ENCODE measurements around the gene RBP4. TPM values are rescaled to one million over a fixed set of nuclear protein-coding genes. Genes with fewer than 3 reads are reported as not detected.

RBP4 gene
- total and polyA plus RNA-seq, 9 of the 15 experiments (the other 6 are each of a cell fraction or from before 2014, with no cell fraction given) = 0.91 TPM; not detected in 8

- TF ChIP-seq, protein P1, sequence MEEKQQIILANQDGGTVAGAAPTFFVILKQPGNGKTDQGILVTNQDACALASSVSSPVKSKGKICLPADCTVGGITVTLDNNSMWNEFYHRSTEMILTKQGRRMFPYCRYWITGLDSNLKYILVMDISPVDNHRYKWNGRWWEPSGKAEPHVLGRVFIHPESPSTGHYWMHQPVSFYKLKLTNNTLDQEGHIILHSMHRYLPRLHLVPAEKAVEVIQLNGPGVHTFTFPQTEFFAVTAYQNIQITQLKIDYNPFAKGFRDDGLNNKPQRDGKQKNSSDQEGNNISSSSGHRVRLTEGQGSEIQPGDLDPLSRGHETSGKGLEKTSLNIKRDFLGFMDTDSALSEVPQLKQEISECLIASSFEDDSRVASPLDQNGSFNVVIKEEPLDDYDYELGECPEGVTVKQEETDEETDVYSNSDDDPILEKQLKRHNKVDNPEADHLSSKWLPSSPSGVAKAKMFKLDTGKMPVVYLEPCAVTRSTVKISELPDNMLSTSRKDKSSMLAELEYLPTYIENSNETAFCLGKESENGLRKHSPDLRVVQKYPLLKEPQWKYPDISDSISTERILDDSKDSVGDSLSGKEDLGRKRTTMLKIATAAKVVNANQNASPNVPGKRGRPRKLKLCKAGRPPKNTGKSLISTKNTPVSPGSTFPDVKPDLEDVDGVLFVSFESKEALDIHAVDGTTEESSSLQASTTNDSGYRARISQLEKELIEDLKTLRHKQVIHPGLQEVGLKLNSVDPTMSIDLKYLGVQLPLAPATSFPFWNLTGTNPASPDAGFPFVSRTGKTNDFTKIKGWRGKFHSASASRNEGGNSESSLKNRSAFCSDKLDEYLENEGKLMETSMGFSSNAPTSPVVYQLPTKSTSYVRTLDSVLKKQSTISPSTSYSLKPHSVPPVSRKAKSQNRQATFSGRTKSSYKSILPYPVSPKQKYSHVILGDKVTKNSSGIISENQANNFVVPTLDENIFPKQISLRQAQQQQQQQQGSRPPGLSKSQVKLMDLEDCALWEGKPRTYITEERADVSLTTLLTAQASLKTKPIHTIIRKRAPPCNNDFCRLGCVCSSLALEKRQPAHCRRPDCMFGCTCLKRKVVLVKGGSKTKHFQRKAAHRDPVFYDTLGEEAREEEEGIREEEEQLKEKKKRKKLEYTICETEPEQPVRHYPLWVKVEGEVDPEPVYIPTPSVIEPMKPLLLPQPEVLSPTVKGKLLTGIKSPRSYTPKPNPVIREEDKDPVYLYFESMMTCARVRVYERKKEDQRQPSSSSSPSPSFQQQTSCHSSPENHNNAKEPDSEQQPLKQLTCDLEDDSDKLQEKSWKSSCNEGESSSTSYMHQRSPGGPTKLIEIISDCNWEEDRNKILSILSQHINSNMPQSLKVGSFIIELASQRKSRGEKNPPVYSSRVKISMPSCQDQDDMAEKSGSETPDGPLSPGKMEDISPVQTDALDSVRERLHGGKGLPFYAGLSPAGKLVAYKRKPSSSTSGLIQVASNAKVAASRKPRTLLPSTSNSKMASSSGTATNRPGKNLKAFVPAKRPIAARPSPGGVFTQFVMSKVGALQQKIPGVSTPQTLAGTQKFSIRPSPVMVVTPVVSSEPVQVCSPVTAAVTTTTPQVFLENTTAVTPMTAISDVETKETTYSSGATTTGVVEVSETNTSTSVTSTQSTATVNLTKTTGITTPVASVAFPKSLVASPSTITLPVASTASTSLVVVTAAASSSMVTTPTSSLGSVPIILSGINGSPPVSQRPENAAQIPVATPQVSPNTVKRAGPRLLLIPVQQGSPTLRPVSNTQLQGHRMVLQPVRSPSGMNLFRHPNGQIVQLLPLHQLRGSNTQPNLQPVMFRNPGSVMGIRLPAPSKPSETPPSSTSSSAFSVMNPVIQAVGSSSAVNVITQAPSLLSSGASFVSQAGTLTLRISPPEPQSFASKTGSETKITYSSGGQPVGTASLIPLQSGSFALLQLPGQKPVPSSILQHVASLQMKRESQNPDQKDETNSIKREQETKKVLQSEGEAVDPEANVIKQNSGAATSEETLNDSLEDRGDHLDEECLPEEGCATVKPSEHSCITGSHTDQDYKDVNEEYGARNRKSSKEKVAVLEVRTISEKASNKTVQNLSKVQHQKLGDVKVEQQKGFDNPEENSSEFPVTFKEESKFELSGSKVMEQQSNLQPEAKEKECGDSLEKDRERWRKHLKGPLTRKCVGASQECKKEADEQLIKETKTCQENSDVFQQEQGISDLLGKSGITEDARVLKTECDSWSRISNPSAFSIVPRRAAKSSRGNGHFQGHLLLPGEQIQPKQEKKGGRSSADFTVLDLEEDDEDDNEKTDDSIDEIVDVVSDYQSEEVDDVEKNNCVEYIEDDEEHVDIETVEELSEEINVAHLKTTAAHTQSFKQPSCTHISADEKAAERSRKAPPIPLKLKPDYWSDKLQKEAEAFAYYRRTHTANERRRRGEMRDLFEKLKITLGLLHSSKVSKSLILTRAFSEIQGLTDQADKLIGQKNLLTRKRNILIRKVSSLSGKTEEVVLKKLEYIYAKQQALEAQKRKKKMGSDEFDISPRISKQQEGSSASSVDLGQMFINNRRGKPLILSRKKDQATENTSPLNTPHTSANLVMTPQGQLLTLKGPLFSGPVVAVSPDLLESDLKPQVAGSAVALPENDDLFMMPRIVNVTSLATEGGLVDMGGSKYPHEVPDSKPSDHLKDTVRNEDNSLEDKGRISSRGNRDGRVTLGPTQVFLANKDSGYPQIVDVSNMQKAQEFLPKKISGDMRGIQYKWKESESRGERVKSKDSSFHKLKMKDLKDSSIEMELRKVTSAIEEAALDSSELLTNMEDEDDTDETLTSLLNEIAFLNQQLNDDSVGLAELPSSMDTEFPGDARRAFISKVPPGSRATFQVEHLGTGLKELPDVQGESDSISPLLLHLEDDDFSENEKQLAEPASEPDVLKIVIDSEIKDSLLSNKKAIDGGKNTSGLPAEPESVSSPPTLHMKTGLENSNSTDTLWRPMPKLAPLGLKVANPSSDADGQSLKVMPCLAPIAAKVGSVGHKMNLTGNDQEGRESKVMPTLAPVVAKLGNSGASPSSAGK (IDR thresholded peaks at IDR 0.05) = no peak
- TF ChIP-seq BCOR (IDR thresholded peaks at IDR 0.05) = no peak
Measured at GRCh38 chr10:93595378-93596161, 5.5 kb downstream of the RBP4 start (continued).
